GM21360 (cell line): ENCODE measurements around the gene ICAM4.
"Not testable (repeated sequence)": the region's sequence is repeated elsewhere in the genome, so short reads cannot be mapped to it uniquely, and the experiment has no call there.

ENCODE experiments used
- ATAC-seq: cut with Tn5 transposase; IDR thresholded peaks from one replicate; pipeline ENCODE4 v1.9.1; 2021; ENCODE audit warnings: mild to moderate bottlenecking, moderate library complexity; ENCODE audit not compliant: unreplicated experiment

The ICAM4 gene

GRCh38 chr19:10268071-10268470, 18.7 kb upstream of the ICAM4 start:
- no peak for ATAC-seq

GRCh38 chr19:10269333-10270179, 17.2 kb upstream of the ICAM4 start:
- no peak for ATAC-seq

GRCh38 chr19:10270180-10270615, 16.6 kb upstream of the ICAM4 start:
- ATAC-seq = no peak

GRCh38 chr19:10270616-10271394, 15.9 kb upstream of the ICAM4 start, which contains the start of gene ICAM1:
Gene ICAM1 (plus strand): TSS chr19:10271120. CDS start chr19:10271160, 40 bp downstream.
- no peak for ATAC-seq

- peak; percentile 28 for ATAC-seq
Measured at GRCh38 chr19:10271543-10272086, 15.1 kb upstream of the ICAM4 start.

- ATAC-seq = no peak
Measured at GRCh38 chr19:10274589-10274988, 12.2 kb upstream of the ICAM4 start.

- no peak for ATAC-seq
Measured at GRCh38 chr19:10277795-10278589, 8.8 kb upstream of the ICAM4 start.

- no peak for ATAC-seq
Measured at GRCh38 chr19:10278935-10279334, 7.8 kb upstream of the ICAM4 start.

GRCh38 chr19:10279737-10280442, 6.9 kb upstream of the ICAM4 start:
- ATAC-seq = no peak

GRCh38 chr19:10282043-10282442, 4.7 kb upstream of the ICAM4 start:
- not testable (repeated sequence) for ATAC-seq

- no peak for ATAC-seq
Measured at GRCh38 chr19:10283301-10284064, 3.3 kb upstream of the ICAM4 start.

- no peak for ATAC-seq
Measured at GRCh38 chr19:10284065-10284959, 2.4 kb upstream of the ICAM4 start.

- ATAC-seq = no peak
Measured at GRCh38 chr19:10284960-10285278, 1.8 kb upstream of the ICAM4 start.

GRCh38 chr19:10285393-10285792, 1.4 kb upstream of the ICAM4 start:
- no peak for ATAC-seq

- ATAC-seq = no peak
Measured at GRCh38 chr19:10288662-10289166, 2.0 kb downstream of the ICAM4 start.

GRCh38 chr19:10289167-10289835, 2.5 kb downstream of the ICAM4 start:
- no peak for ATAC-seq

- no peak for ATAC-seq
Measured at GRCh38 chr19:10289836-10290356, 3.1 kb downstream of the ICAM4 start, which contains the start of gene ICAM5. Gene ICAM5 (plus strand): TSS chr19:10289952. CDS start chr19:10290044, 92 bp downstream.
